ENCODE data around the gene GGN. TPM values are rescaled to one million over a fixed set of nuclear protein-coding genes. Genes with fewer than 3 reads are reported as not detected.

Gene GGN
- total and polyA plus RNA-seq, 9 of the 15 experiments (the other 6 are each of a cell fraction or from before 2014, with no cell fraction given), result 0.15 to 0.33 TPM; not detected in 7

DNA sequence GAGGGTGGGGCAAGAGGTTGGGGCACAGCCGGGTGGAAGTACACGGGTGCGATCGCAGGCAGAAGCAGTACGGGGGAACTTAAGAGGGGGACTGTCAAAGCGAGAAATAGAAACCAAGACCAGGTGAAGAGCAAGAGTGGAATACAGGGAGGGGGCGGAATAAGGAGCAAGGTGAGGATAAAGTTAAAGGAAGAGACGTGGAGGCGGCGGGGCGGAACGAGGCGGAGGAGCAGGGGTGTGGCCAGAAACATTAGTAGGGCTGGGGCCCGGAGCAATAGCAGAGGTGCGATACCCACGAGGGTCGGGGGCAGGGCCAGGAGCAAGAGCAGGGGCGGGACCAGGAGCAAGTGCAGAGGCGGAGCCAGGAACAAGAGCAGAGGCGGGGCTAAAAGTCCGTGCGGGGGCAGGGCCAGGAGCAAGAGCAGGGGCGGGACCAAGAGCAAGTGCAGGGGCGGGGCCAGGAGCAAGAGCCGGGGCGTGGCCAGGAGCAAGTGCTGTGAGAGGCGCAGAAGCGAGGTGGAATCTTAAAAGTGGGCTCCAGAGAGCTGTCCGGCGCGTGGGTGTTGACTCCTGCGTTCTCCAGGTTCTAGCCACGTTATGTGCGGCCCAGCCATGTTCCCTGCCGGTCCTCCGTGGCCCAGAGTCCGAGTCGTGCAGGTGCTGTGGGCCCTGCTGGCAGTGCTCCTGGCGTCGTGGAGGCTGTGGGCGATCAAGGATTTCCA, 51.0 kb downstream of the GGN start (continued):
- TF ChIP-seq PURB (CRISPR knock-in tag; IDR thresholded peaks at IDR 0.05; ENCODE audit: low read depth) (no peak), ZNF263 (CRISPR knock-in tag; IDR thresholded peaks at IDR 0.05; ENCODE audit: borderline replicate concordance) (no peak), SMARCA4 (IDR thresholded peaks at IDR 0.05) (peak; percentile 41; the same call in 1 of the 2 replicates), CBX5 (IDR thresholded peaks at IDR 0.05; ENCODE audit: borderline replicate concordance, low read depth) (0 out of 2 replicates have a peak, but pooled peaks have one; percentile 21), KDM2B (CRISPR knock-in tag; IDR thresholded peaks at IDR 0.05) (no peak), SIN3B (IDR thresholded peaks at IDR 0.05; ENCODE audit: low read depth) (no peak), ZNF444 (CRISPR knock-in tag; IDR thresholded peaks at IDR 0.05) (no peak), ZKSCAN1 (IDR thresholded peaks at IDR 0.05; ENCODE audit: low read depth, low read length) (0 out of 2 replicates have a peak, but pooled peaks have one; percentile 11), ZC3H4 (CRISPR knock-in tag; IDR thresholded peaks at IDR 0.05; ENCODE audit: borderline replicate concordance) (no peak), RAD51 (IDR thresholded peaks at IDR 0.05; ENCODE audit: borderline replicate concordance, low read depth) (no peak), BCOR (IDR thresholded peaks at IDR 0.05) (peak; percentile 60; the same call in 1 of the 2 replicates), RUNX1 (IDR thresholded peaks at IDR 0.05; ENCODE audit: low read depth) (no peak), FOXK2 (conservative IDR thresholded peaks at IDR 0.05 in 1 of 2, IDR thresholded peaks at IDR 0.05 in 1 of 2; ENCODE audit: low read depth in 2 of 2) (peak; percentile 74 to 78; a peak in 3 of 4 replicates), ZNF785 (CRISPR knock-in tag; IDR thresholded peaks at IDR 0.05) (no peak), RBM17 (IDR thresholded peaks at IDR 0.05; ENCODE audit: borderline replicate concordance, low read depth, low read length) (no peak), NR2F6 (CRISPR knock-in tag; IDR thresholded peaks at IDR 0.05) (no peak)
- TF ChIP-seq, protein P1, sequence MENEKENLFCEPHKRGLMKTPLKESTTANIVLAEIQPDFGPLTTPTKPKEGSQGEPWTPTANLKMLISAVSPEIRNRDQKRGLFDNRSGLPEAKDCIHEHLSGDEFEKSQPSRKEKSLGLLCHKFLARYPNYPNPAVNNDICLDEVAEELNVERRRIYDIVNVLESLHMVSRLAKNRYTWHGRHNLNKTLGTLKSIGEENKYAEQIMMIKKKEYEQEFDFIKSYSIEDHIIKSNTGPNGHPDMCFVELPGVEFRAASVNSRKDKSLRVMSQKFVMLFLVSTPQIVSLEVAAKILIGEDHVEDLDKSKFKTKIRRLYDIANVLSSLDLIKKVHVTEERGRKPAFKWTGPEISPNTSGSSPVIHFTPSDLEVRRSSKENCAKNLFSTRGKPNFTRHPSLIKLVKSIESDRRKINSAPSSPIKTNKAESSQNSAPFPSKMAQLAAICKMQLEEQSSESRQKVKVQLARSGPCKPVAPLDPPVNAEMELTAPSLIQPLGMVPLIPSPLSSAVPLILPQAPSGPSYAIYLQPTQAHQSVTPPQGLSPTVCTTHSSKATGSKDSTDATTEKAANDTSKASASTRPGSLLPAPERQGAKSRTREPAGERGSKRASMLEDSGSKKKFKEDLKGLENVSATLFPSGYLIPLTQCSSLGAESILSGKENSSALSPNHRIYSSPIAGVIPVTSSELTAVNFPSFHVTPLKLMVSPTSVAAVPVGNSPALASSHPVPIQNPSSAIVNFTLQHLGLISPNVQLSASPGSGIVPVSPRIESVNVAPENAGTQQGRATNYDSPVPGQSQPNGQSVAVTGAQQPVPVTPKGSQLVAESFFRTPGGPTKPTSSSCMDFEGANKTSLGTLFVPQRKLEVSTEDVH (IDR thresholded peaks at IDR 0.05; ENCODE audit: low read depth, partially characterized antibody), result peak; percentile 19
- TF ChIP-seq, protein P2, sequence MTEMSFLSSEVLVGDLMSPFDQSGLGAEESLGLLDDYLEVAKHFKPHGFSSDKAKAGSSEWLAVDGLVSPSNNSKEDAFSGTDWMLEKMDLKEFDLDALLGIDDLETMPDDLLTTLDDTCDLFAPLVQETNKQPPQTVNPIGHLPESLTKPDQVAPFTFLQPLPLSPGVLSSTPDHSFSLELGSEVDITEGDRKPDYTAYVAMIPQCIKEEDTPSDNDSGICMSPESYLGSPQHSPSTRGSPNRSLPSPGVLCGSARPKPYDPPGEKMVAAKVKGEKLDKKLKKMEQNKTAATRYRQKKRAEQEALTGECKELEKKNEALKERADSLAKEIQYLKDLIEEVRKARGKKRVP (CRISPR knock-in tag; IDR thresholded peaks at IDR 0.05), result no peak
- TF ChIP-seq, protein P3, sequence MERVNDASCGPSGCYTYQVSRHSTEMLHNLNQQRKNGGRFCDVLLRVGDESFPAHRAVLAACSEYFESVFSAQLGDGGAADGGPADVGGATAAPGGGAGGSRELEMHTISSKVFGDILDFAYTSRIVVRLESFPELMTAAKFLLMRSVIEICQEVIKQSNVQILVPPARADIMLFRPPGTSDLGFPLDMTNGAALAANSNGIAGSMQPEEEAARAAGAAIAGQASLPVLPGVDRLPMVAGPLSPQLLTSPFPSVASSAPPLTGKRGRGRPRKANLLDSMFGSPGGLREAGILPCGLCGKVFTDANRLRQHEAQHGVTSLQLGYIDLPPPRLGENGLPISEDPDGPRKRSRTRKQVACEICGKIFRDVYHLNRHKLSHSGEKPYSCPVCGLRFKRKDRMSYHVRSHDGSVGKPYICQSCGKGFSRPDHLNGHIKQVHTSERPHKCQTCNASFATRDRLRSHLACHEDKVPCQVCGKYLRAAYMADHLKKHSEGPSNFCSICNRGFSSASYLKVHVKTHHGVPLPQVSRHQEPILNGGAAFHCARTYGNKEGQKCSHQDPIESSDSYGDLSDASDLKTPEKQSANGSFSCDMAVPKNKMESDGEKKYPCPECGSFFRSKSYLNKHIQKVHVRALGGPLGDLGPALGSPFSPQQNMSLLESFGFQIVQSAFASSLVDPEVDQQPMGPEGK (CRISPR knock-in tag; IDR thresholded peaks at IDR 0.05; ENCODE audit: borderline replicate concordance), result no peak
- TF ChIP-seq, protein P4, sequence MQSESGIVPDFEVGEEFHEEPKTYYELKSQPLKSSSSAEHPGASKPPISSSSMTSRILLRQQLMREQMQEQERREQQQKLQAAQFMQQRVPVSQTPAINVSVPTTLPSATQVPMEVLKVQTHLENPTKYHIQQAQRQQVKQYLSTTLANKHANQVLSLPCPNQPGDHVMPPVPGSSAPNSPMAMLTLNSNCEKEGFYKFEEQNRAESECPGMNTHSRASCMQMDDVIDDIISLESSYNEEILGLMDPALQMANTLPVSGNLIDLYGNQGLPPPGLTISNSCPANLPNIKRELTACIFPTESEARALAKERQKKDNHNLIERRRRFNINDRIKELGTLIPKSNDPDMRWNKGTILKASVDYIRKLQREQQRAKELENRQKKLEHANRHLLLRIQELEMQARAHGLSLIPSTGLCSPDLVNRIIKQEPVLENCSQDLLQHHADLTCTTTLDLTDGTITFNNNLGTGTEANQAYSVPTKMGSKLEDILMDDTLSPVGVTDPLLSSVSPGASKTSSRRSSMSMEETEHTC (IDR thresholded peaks at IDR 0.05), result no peak
- TF ChIP-seq, protein P5, sequence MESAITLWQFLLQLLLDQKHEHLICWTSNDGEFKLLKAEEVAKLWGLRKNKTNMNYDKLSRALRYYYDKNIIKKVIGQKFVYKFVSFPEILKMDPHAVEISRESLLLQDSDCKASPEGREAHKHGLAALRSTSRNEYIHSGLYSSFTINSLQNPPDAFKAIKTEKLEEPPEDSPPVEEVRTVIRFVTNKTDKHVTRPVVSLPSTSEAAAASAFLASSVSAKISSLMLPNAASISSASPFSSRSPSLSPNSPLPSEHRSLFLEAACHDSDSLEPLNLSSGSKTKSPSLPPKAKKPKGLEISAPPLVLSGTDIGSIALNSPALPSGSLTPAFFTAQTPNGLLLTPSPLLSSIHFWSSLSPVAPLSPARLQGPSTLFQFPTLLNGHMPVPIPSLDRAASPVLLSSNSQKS (CRISPR knock-in tag; IDR thresholded peaks at IDR 0.05), result no peak

Data from K562 (cell line).